GM12801 (cell line): ENCODE data around the gene SLC47A2.

Source experiments
- TF ChIP-seq, protein P1 (sequence below): IDR thresholded peaks from one replicate; pipeline ENCODE4 v1.5.1; 2011; ENCODE audit warnings: control low read depth; ENCODE audit not compliant: insufficient read length; ENCODE audit errors: extremely low read depth

The SLC47A2 gene

DNA sequence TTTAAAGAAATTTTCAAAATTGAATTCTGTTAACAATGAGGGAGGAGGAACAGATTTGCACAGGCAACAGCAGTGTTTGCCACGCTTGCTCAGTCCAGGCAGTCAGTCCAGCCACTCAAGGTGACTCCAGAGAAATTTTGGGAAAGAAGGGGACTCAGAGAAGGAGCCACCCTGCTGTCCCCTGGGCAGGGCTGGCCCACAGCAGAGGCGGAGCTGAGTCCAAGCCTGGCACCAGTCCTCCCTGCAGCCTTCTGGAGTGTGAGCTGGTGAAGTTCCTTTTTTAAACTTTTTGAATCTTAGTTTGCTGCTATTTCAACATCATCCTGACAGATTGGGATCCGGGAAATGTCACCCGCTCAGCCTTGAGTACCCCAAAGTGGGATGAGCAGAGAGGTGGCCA is 14.5 kb upstream of the SLC47A2 start:
- TF ChIP-seq, protein P1, sequence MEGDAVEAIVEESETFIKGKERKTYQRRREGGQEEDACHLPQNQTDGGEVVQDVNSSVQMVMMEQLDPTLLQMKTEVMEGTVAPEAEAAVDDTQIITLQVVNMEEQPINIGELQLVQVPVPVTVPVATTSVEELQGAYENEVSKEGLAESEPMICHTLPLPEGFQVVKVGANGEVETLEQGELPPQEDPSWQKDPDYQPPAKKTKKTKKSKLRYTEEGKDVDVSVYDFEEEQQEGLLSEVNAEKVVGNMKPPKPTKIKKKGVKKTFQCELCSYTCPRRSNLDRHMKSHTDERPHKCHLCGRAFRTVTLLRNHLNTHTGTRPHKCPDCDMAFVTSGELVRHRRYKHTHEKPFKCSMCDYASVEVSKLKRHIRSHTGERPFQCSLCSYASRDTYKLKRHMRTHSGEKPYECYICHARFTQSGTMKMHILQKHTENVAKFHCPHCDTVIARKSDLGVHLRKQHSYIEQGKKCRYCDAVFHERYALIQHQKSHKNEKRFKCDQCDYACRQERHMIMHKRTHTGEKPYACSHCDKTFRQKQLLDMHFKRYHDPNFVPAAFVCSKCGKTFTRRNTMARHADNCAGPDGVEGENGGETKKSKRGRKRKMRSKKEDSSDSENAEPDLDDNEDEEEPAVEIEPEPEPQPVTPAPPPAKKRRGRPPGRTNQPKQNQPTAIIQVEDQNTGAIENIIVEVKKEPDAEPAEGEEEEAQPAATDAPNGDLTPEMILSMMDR = no peak

GRCh38 chr17:19729900-19730299 is 13.5 kb upstream of the SLC47A2 start:
- TF ChIP-seq, protein P1 = no peak

GRCh38 chr17:19728084-19728495 is 11.7 kb upstream of the SLC47A2 start:
- TF ChIP-seq, protein P1 = no peak

GRCh38 chr17:19727501-19728078 is 11.2 kb upstream of the SLC47A2 start:
- TF ChIP-seq, protein P1 = no peak

- TF ChIP-seq, protein P1 = no peak
Observed at GRCh38 chr17:19726631-19727376, 10.4 kb upstream of the SLC47A2 start.

DNA sequence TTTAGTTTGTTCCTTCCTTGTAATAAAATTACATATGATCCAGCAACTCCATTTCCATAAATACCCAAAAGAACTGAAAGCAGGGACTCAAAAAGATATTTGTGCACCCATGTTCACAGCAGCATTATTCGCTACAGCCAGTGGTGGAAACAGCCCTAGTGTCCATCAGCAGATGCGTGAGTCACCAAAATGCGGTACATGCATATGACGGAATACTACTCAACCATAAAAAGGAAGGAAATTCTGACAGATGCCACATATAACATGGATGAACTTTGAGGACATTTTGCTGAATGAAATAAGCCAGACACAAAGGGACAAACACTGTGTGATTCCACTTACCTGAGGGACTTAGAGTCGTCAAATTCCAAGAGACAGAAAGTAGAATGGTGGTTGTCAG is 9.1 kb upstream of the SLC47A2 start:
- TF ChIP-seq, protein P1 = no peak

DNA sequence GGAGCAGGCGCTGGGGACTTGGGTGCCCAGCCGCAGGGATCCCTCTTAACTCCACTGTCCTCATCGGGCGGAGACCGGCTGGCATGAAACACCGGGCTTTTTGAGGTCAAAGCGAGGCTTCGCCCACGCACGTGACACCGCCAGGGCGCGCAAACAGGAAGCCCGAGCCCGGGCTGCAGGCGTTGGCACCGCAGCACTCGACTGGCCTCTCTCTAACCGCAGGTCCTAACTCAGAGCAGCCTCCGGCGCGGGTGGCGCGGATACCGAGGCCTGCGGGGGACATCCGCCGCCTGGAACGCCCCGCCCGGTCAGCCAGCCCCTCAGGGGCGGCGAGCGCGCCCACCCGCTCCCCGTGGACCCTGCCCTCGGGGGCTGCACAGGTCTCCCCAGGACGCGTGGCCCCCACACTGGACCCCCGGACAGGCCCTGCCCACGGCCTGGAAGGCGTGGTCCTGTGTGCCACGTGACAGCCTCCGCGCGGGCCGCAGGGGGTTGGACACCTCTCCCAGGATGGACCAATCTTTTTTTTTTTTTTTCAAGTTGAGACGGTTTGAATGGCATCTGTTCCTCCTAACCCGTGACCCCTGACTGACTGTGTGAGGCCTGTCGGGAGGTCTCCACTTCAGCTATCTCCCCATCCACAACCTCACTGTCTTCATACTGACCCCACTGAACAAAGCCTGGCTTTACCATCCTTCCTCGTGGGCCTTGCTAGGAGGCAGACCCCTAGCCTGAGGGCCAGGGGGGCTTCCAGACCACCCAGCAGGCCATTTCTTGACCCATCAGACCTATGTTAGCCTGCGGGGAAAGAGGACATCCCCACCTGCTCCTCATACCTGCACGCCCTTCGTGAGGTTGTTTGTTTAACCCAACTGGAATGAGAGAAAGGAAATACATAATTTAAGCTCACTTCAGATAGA is 8.4 kb upstream of the SLC47A2 start:
- TF ChIP-seq, protein P1 = no peak
